M059J (cell line): Measurements from ENCODE around the gene MFSD8. TPM values are rescaled to one million over a fixed set of nuclear protein-coding genes. Genes with fewer than 3 reads are reported as not detected.
A peak's percentile ranks its signal among the peaks of the same experiment; 100 is the strongest.
"Not testable (repeated sequence)": the region's sequence is repeated elsewhere in the genome, so short reads cannot be mapped to it uniquely, and the experiment has no call there.

Experiments used
- DNase-seq: peaks from one replicate; pipeline ENCODE4 v3.0.0-alpha.2; 2012; ENCODE audit warnings: low read depth
- total RNA-seq: library from RNA; depleted of rRNA; stranded (reverse); fragments of >200 nt; shearing (Covaris generic); gene quantifications from 2 replicates; pipeline ENCODE4 v1.2.3, GENCODE V29; 2014; rRNA removed

Gene MFSD8, protein sequence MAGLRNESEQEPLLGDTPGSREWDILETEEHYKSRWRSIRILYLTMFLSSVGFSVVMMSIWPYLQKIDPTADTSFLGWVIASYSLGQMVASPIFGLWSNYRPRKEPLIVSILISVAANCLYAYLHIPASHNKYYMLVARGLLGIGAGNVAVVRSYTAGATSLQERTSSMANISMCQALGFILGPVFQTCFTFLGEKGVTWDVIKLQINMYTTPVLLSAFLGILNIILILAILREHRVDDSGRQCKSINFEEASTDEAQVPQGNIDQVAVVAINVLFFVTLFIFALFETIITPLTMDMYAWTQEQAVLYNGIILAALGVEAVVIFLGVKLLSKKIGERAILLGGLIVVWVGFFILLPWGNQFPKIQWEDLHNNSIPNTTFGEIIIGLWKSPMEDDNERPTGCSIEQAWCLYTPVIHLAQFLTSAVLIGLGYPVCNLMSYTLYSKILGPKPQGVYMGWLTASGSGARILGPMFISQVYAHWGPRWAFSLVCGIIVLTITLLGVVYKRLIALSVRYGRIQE
- 8.0 and 10.1 TPM in 2 replicates for total RNA-seq

DNA sequence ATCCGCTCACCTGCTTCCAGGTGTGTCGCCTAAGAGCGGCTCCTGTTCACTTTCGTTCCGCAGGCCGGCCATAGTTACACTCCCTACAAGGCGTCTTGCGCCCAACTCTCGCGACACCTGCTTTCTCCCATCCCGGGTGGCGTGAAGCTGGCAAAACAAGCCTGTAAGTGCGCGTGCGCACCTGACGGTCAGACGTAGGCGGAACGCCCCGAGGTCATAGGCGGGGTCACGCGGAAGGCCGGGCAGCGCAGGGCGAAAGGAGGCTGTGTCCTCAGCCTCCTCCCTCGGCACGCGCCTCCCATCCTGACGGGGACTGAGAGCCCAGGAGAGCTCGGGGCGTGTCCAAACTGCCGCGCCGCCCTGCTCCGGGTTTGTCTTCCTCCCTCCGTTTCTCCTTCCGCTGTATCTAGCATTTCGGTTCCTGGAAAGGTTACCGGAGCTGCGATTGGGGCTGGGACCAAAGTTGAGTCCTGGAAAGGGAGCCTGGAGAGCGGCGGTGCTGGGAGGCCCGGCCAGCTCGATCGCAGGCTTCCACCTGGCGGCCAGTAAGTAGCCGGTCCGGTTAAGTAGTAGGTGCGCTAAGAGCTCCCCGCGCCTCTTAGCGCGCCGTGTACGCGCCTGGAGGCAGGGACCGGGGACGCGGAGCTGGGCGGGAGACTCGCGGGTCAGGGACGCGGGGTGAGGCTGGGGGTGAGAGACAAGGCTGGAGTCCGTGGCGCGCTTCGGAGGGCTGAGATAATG is at the start of gene MFSD8, which contains the start of gene ABHD18:
Gene MFSD8, minus strand, starts transcription at position 112 of the 741 bp plus-strand sequence. Its CDS starts 40 bp downstream, at position 72.
Gene ABHD18, plus strand, starts transcription at position 345 of the 741 bp plus-strand sequence. CDS start 17,550 bp downstream, outside the sequence.
- peak; percentile 96 for DNase-seq

DNA sequence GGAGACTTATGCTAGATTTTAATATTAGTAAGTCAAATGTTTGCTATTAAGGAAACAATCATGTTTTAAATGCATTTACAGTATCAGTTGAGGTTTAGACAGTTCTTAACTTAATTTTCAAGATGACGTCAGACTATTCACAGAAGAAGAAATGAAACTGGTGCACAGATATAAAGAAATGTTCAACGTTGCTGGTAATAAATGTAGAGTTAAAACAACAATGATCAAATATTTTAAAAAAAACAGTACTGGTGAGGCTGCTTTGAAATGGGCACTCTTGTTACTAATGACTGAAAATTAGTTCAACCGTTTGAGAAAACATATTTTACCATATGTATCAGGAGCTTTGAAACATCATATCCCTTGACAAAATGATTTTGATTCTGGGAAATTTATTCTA is 44.5 kb upstream of the MFSD8 start:
- no peak for DNase-seq

DNA sequence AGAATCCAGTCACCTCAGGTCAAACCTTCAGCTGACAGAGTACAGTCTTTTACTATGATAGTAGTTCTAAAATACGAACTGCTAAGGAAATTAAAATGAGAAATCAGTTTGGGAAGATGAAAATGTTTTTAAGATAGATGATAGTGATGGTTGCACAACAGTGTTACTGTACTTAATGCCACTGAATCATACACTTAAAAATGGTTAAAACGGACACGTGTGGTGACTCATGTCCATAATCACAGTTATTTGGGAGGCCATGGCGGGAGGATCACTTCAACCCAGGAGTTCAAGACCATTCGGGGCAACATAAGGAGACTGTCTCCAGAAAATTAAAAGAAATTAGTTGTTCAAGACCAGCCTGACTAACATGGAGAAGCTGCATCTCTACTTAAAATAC is 41.6 kb upstream of the MFSD8 start:
- DNase-seq, result peak; percentile 36

DNA sequence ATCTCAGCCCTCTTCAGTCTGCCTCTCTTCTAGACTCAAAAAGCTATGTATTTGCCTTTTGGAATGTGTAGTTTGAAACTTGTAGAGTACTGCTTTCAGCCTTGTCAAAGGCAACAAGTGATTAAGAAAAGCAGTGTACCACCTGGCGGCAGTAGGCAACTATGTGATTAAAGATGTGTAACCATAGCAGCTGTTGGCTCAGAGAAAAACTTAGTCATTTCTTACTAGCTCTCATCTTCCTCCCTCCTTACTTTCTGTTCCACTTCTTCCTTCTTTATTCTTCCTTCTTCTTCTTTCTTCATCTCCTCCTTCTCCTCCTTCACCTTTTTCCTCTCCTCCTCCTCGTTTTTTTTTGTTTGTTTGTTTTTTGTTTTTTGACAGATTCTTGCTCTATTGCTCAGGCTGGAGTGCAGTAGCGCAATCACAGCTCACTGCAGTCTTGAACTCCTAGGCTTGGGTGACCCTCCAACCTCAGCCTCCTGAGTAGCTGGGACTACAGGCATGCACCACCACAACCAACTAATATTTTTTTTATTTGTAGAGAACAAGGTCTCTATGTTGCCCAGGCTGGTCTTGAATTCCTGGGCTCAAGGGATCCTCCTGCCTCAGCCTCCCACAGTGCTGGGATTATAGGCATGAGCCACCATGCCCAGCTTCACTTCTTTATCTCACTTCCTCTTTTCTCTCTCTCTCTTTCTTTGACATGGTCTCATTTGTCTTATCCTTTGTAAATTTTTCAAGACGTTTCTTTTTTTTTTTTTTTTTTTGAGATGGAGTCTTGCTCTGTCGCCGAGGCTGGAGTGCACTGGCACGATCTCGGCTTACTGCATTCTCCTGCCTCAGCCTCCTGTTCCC is 32.8 kb upstream of the MFSD8 start:
- DNase-seq, result peak; percentile 76

- not testable (repeated sequence) for DNase-seq
Measured at GRCh38 chr4:127996521-127996920, 31.5 kb upstream of the MFSD8 start.

- peak; percentile 85 for DNase-seq
Measured at GRCh38 chr4:127995776-127996175, 30.8 kb upstream of the MFSD8 start.

DNA sequence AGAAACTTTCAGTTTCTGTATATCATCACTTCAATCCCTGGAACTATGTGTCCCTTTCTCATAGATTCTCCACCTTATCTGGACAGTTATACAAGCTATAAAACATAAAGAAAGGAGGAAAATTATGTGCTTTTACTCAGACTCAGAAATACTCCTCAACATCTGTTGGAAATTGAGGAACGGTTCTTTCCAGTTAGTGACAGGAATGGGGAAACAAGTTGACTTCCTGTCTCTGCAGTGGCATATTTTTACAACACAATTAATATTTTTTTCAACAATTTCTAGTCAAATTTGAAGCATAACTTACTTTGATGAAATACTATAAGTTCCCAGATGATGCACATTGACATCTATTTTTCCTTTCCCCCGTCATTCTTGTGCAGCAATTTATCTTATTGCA is 28.2 kb upstream of the MFSD8 start:
- DNase-seq, result no peak

GRCh38 chr4:127988638-127989037 is 23.7 kb upstream of the MFSD8 start:
- DNase-seq, result no peak

- DNase-seq, result peak; percentile 4
Measured at GRCh38 chr4:127985989-127986388, 21.0 kb upstream of the MFSD8 start.

DNA sequence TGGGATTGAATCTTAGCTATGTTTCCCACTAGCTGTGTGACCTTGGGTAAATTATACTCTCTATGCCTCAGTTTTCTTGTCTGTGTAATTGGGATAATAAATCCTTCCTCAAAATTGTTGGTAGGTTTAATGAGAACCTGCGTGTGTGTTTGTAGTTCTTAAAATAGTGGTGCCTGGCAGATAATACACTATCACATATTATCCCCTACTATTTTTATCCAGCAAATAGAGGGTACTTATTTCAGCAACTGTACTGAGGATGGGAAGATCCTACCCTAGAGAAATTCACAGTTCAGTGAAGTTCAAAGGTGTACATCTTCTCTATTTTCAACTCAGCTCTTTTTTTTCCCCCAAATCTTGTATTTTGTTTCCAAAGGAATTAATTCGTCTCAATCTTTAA is 17.5 kb upstream of the MFSD8 start:
- DNase-seq, result no peak

GRCh38 chr4:127978930-127979329 is 14.0 kb upstream of the MFSD8 start:
- no peak for DNase-seq

GRCh38 chr4:127975121-127975770 is 10.3 kb upstream of the MFSD8 start:
- DNase-seq, result peak; percentile 9

- DNase-seq, result not testable (repeated sequence)
Measured at GRCh38 chr4:127970925-127971324, 6.0 kb upstream of the MFSD8 start.

- no peak for DNase-seq
Measured at GRCh38 chr4:127968586-127968985, 3.6 kb upstream of the MFSD8 start.

DNA sequence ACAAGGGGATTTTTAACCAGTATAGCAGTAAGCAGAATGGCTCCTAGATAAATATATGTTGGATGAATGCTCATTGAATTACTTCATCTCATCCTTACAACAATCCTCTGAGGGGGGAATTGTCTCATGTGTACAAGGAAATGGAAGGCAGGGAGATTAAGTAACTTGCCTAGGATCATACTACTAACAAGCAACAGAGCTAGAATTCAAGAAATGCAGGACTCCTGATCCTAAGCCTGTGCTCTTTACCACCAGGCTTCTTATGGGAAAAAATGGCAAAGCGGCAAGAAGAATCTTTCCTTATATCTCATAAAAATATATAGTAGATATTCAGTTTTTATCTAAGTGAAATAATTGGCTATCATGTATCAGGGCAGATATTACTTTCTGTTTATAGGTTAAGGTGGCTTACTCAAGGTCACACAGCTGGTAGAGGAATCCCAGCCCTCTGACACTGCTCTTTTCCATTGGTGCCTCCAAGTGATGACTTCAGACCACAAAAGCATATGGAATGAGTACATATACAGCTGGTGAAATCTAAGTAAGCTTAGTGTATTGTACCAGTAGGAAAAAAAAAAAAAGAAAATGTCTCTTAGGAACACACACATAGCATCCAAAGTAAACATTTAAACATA is 2.3 kb upstream of the MFSD8 start:
- DNase-seq, result no peak

DNA sequence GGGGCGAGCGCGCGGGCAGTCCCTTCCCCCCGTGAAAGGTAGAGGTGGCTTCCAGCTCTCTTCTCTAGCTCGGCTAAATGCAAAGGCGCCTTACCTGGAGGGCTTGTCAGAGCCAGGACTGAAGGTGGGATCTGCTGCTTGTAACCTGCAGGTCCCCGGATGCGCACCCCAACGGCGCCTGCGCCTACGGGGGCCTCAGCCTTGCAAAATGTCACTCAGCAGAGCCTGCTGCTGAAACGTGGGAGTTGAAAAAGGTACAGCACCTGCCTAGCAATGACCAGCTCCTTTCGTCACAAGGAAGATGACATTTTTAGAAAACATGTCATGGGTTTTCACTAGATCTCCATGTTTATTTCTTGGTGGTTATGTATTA is 816 bp upstream of the MFSD8 start:
- peak; percentile 27 for DNase-seq

- DNase-seq, result not testable (repeated sequence)
Measured at GRCh38 chr4:127964426-127965061, 429 bp downstream of the MFSD8 start.

DNA sequence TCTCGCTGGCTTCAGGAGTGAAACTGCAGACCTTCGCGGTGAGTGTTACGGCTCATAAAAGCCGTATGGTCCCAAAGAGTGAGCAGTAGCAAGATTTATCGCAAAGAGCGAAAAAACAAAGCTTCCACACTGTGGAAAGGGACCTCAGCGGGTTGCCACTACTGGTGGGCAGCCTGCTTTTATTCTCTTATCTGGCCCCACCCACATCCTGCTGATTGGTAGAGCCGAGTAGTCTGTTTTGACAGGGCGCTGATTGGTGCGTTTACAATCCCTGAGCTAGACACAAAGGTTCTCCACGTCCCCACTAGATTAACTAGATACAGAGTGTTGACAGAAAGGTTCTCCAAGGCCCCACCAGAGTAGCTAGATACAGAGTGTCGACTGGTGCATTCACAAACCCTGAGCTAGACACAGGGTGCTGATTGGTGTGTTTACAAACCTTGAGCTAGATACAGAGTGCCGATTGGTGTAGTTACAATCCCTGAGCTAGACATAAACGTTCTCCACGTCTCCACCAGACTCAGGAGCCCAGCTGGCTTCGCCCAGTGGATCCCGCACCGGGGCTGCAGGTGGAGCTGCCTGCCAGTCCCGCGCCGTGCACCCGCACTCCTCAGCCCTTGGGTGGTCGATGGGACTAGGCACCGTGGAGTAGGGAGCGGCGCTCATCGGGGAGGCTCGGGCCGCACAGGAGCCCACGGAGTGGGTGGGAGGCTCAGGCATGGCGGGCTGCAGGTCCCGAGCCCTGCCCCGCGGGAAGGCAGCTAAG is 1.2 kb downstream of the MFSD8 start:
- not testable (repeated sequence) for DNase-seq

DNA sequence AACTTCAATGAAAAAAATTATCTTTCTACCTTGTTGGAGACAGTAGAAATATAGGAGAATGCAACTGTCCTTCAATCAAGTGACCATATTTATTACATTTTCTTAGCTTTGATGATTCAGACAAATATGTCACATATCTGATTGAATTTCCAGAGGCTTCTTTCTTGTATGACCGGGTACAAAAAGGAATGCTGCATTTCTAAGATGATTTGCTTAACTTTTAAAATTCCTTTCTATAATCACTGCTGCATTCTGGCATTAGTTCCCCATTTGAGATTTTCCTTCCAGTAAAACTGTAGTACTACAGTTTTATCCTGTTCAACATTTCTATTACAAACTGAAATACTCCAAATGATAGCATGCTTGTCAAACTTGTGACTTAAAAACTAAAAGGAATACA is 5.2 kb downstream of the MFSD8 start:
- DNase-seq, result no peak
